T47D (cell line): ENCODE data around the gene RBAK.
"Not testable (repeated sequence)": the region's sequence is repeated elsewhere in the genome, so short reads cannot be mapped to it uniquely, and the experiment has no call there.

Source experiments
- DNase-seq, 2 experiments: peaks; one replicate each; pipeline versions ENCODE4 v3.0.0 to v3.0.0-alpha.2; 2011 to 2012; ENCODE audit warnings: low read depth in 1 of 2, low spot score in 1 of 2
- JUND ChIP-seq: IDR thresholded peaks from 2 replicates; pipeline ENCODE4 v1.6.1; 2012; ENCODE audit warnings: low read depth
- in situ Hi-C: cut with HindIII; loops from 2 replicates; pipeline ENCODE4 v1.10.0; 2016; ENCODE audit warnings: low sequenced_read_pairs, low pct_unique_long_range_greater_than_20kb

Gene RBAK

DNA sequence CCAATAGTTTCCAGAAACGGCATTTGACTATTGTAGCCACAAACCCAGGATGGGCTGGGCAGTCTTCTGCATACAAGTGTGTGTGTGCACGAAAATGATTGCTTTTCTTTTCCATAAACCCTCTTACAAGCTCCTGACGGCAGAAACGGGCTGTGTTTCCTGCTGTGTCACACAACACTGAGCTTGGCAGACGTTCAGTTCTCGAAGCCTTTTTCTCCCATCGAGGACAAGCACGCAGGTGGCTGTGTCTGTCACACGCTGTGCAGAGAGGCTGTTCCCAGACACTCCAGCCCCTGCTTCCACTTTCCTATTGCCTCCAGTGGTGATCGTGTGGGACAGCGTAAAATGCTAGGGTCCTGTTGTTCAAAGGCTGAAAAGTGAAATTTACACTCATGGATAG, 32.1 kb downstream of the RBAK start:
- DNase-seq = peak; percentile 11 to 61
- in situ Hi-C loops = no loop called here
- no peak for TF ChIP-seq JUND

DNA sequence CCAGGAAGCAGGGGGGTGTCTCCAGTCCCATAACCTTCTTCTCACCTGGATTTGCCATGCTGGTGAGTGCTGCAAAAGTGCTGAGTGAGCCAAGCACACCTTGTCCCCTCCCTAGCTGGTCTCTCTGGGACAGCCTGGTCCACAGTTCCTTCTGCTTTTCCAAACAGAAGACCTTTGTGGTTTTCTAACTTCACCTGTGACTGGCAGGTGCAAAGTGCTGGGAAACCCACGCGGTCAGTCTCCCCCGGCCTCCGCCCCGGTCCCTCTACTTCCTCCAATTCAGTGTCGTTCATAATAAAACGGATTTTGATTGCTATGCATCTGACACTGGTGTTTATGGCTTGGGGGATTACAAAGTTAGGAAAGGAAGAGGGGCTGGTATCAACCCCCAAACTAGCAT, 37.1 kb downstream of the RBAK start:
- no peak for TF ChIP-seq JUND
- DNase-seq = no peak
- in situ Hi-C loops = no loop called here

DNA sequence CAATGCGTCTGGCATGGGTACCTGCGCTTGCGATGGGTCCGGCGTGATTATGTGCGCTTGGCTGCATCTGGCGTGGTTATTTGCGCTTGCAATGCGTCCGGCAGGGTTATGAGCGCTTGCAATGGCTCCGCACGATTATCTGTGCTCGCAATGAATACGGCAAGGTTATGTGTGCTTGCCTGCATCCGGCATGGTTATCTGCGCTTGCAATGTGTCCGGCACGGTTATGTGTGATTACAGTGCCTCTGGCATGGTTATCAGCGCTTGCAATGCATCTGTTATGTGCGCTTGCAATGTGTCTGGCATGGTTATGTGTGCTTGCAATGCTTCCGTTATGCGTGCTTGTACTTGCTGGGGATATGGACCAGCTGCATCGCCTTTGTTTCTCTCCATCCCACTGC, 37.7 kb downstream of the RBAK start:
- in situ Hi-C loops = no loop called here
- no peak for TF ChIP-seq JUND
- no peak for DNase-seq

DNA sequence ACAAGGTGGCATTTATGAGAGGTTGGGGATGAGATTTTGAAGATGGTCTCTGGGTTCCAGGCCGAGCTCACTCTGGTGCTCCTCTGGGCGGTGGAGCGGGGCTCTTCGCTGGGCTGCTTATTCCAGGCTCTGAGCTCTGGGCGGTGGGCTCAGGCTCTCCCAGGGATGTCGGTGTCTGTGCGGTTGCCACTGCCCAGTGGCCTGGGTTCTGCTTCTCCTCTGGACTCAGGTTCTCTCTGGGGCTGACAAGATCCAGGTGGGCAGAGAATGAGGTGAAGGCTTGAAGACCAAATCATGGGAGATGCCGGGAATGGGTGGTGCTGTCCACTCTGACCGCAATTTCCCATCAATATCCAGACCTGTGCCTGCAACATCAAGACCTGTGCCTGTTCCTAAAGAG, 40.6 kb downstream of the RBAK start:
- in situ Hi-C loops = no loop called here

DNA sequence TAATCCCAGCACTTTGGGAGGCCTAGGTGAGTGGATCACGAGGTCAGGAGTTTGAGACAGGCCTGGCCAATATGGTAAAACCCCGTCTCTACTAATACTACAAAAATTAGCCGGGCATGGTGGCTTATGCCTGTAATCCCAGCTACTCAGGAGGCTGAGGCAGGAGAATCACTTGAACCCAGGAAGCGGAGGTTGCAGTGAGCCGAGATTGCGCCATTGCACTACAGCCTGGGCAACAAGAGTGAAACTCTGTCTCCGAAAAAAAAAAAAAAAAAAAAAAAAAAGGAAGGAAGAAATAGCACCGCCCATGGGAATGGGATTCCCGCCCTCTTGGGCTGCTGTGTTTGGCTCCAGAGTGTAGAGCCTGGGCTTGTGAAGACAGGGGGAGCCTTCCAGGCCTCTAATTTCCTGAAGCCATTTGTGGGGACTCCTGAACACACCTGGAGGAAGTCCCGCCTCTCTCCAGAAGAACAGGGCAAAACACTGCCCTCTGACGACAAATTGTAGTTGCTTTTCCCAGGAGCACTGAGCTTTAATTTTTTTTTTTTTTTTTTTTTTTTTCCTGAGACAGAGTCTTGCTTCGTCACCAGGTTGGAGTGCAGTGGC, 42.7 kb downstream of the RBAK start:
- DNase-seq = peak in 1 of 2 experiments; percentile 68
- in situ Hi-C loops = not testable (repeated sequence)

More for the DNA sequence above, 40.6 kb downstream of the RBAK start:
- TF ChIP-seq JUND = no peak
- no peak for DNase-seq

DNA sequence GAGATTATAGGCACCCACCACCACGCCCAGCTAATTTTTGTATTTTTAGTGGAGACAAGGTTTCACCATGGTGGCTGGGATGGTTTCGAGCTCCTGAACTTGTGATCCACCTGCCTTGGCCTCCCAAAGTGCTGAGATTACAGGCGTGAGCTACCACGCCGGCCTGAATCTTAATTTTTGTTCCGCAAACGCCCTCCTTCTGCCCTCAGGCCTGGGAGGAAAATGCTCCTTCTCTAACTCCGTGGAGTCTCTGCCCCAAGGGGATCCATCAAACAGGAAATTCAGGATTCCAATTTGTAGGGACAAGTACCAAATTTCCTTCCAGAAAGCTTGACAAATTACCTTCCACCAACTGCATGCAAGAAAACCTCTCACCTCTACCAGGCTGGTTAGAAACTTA, 43.2 kb downstream of the RBAK start:
- no peak for TF ChIP-seq JUND
- peak; percentile 33 to 95 for DNase-seq
- in situ Hi-C loops = no loop called here

DNA sequence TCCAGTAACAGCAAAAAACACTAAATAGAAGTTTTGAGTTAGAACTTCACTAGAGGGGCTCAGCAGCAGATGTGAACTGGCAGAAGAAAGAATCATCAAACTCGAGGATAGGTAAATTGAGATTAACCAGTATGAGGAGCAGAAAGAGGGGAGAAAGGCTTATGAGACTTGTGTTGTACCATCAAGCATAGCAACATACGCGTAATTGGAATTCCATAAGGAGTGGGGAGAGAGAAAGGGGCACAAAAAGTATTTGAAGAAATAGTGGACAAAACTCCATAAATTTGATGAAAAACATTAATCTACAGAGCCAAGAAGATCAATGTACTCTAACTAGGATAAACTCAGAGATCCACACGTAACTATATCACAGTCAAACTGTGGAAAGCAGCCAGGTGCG, 48.3 kb downstream of the RBAK start:
- no peak for TF ChIP-seq JUND
- DNase-seq = no peak
- in situ Hi-C loops = no loop called here

DNA sequence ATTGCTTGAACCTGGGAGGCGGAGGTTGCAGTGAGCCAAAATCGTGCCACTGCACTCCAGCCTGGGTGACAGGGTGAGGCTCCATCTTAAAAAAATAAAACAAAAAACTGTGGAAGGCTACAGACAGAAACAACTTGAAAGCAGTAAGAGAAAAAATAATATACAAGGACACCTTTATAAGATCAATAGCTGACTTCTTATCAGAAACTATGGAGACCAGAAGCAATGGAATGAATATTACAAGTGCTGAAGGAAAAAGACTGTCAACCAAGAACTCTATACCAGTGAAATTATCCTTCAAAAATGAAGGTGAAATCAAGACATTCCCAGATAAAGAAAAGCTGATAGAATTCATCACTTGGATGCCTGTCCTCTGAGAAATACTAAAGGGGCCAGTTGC, 49.0 kb downstream of the RBAK start:
- no peak for TF ChIP-seq JUND
- no peak for DNase-seq
- in situ Hi-C loops = no loop called here

DNA sequence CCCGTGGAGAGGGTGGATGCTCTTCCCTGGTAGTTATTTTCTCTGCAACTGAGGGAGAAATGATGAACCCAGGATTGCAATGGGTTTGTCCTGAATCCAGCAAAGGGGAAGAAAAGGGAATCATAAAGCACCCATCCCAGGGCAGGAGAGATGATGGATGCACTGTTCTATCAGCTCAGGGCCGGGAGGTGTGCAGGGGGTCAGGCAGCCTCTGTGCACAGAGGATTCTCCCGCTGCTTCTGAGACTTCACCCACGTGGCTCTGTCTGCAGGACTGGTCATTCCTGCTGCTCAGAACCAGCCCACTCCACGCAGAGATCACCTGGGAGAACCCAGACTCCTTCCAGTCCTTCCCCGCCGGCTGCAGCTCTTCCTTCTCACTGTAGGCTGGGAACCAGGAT, 70.7 kb downstream of the RBAK start:
- in situ Hi-C loops = no loop called here
- peak; percentile 44 to 54 for DNase-seq
- TF ChIP-seq JUND = no peak

DNA sequence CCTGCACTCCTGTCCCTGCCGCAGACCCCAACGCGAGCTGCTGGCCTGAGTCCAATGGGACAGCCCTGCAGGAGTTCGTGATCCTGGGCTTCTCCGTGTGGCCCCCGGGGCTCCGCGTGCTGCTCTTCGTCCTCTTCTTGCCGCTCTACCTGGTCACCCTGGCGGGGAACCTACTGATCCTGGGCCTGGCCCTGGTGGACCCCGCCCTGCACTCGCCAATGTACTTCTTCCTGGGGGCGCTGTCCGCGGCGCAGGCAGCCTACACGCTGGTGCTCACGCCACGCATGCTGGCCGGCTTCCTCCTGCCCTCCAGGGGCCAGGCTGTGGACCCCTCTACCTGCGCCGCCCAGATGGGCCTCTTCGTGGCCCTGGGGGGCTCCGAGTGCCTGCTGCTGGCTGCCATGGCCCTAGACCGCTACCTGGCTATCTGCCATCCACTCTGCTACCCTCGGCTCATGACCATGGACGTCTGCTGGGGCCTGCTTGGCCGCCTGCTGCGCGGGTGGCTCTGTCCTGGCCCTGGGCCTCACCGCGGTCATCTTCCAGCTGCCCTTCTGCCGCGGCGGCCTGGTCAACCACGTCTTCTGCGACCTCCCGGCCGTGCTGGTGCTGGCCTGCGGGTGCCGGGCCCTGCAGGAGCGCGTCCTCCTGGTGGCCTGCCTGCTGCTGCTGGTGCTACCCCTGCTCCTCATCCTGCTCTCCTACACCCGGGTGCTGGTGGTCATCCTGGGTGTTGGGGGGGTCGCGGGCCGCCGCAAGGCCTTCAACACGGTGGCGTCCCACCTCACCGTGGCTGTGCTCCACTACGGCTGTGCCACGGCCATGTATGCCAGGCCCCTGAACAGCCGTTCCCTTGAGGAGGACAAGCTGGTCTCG, 71.7 kb downstream of the RBAK start:
- in situ Hi-C loops = no loop called here
- no peak for TF ChIP-seq JUND

More for the DNA sequence above, 71.7 kb downstream of the RBAK start:
- no peak for DNase-seq
